ENCODE data around the gene YIPF4.
A peak's percentile ranks its signal among the peaks of the same experiment; 100 is the strongest.

YIPF4 gene

GRCh38 chr2:32277674-32278477, at the start of gene YIPF4:
Gene YIPF4, plus strand, starts transcription at chr2:32277904. Its CDS starts 252 bp downstream, at chr2:32278156.
- TF ChIP-seq MAX (IDR thresholded peaks at IDR 0.05), result peak; percentile 66
- 0 out of 2 replicates have a peak, but pooled peaks have one; percentile 9 for TF ChIP-seq YY1 (IDR thresholded peaks at IDR 0.05; ENCODE audit: low read depth)
- no peak for TF ChIP-seq CREB1 (IDR thresholded peaks at IDR 0.05; ENCODE audit: low read depth)
- no peak for TF ChIP-seq TCF12 (IDR thresholded peaks at IDR 0.05; ENCODE audit: low read depth)
- 0 out of 2 replicates have a peak, but pooled peaks have one; percentile 64 for TF ChIP-seq ZBTB7A (IDR thresholded peaks at IDR 0.05; ENCODE audit: low read depth)
- 0 out of 2 replicates have a peak, but pooled peaks have one; percentile 16 for TF ChIP-seq FOXM1 (IDR thresholded peaks at IDR 0.05; ENCODE audit: borderline replicate concordance, low read depth)
- TF ChIP-seq USF1 (IDR thresholded peaks at IDR 0.05), result no peak
- TF ChIP-seq RAD21 (IDR thresholded peaks at IDR 0.05; ENCODE audit: low read depth), result no peak
- peak; percentile 52; the same call in 1 of the 2 replicates for TF ChIP-seq TAF1 (IDR thresholded peaks at IDR 0.05; ENCODE audit: low read depth)
- TF ChIP-seq EP300 (IDR thresholded peaks at IDR 0.05; ENCODE audit: borderline replicate concordance), result no peak
- TF ChIP-seq REST (IDR thresholded peaks at IDR 0.05; ENCODE audit: low read depth), result no peak
- TF ChIP-seq EGR1 (IDR thresholded peaks at IDR 0.05), result no peak
- no peak for TF ChIP-seq CEBPB (IDR thresholded peaks at IDR 0.05)
- no peak for TF ChIP-seq NFIC (IDR thresholded peaks at IDR 0.05)
- TF ChIP-seq TEAD4 (IDR thresholded peaks at IDR 0.05), result no peak

GRCh38 chr2:32228181-32228580, 49.5 kb upstream of the YIPF4 start:
- TF ChIP-seq YY1 (IDR thresholded peaks at IDR 0.05; ENCODE audit: low read depth) (no peak), ZBTB7A (IDR thresholded peaks at IDR 0.05; ENCODE audit: low read depth) (no peak), TCF12 (IDR thresholded peaks at IDR 0.05; ENCODE audit: low read depth) (no peak), REST (IDR thresholded peaks at IDR 0.05; ENCODE audit: low read depth) (no peak)

GRCh38 chr2:32229635-32230034, 48.1 kb upstream of the YIPF4 start:
- no peak for TF ChIP-seq EGR1 (IDR thresholded peaks at IDR 0.05)
- no peak for TF ChIP-seq EP300 (IDR thresholded peaks at IDR 0.05; ENCODE audit: borderline replicate concordance)
- TF ChIP-seq RAD21 (IDR thresholded peaks at IDR 0.05; ENCODE audit: low read depth), result no peak
- TF ChIP-seq NFIC (IDR thresholded peaks at IDR 0.05), result no peak

GRCh38 chr2:32231959-32232358, 45.7 kb upstream of the YIPF4 start:
- no peak for TF ChIP-seq TCF12 (IDR thresholded peaks at IDR 0.05; ENCODE audit: low read depth)
- TF ChIP-seq ZBTB7A (IDR thresholded peaks at IDR 0.05; ENCODE audit: low read depth), result no peak
- no peak for TF ChIP-seq MAX (IDR thresholded peaks at IDR 0.05)
- TF ChIP-seq FOXM1 (IDR thresholded peaks at IDR 0.05; ENCODE audit: borderline replicate concordance, low read depth), result no peak
- TF ChIP-seq EP300 (IDR thresholded peaks at IDR 0.05; ENCODE audit: borderline replicate concordance), result no peak
- TF ChIP-seq REST (IDR thresholded peaks at IDR 0.05; ENCODE audit: low read depth), result no peak
- no peak for TF ChIP-seq EGR1 (IDR thresholded peaks at IDR 0.05)
- no peak for TF ChIP-seq USF1 (IDR thresholded peaks at IDR 0.05)
- no peak for TF ChIP-seq CEBPB (IDR thresholded peaks at IDR 0.05)
- no peak for TF ChIP-seq CREB1 (IDR thresholded peaks at IDR 0.05; ENCODE audit: low read depth)
